ENCODE measurements around the gene LAMP5. TPM values are rescaled to one million over a fixed set of nuclear protein-coding genes. Genes with fewer than 3 reads are reported as not detected.

The LAMP5 gene
- total and polyA plus RNA-seq, 2 of the 13 experiments (the other 11 are each of a cell fraction or from before 2014, with no cell fraction given) = not detected

GRCh38 chr20:9480066-9480465 lies 34.3 kb upstream of the LAMP5 start (continued):
- no peak for TF ChIP-seq ZNF318 (CRISPR knock-in tag; IDR thresholded peaks at IDR 0.05)

GRCh38 chr20:9482180-9482579 lies 32.2 kb upstream of the LAMP5 start:
- ChIA-PET POLR2A (no interaction called here), CTCF (ENCODE audit: low intra/inter-chr PET ratio, low total read pairs) (no interaction called here)
- Histone ChIP-seq H3K4me3 (replicated peaks in 1 of 3; ENCODE audit: insufficient read depth in 1 of 3, low read depth in 2 of 3, low read length in 3 of 3) (no peak overlapping the region), H3K79me2 (ENCODE audit: insufficient read depth, low read length) (no peaks in the 10 kb centered on the region), H3K36me3 (replicated peaks in 1 of 2; ENCODE audit: control insufficient read depth in 1 of 2, insufficient read depth in 2 of 2, low read length in 2 of 2) (no peaks in the 10 kb centered on the region), H3K4me2 (ENCODE audit: low read depth, low read length) (no peak overlapping the region), H4K20me1 (ENCODE audit: insufficient read depth, low read length) (no peaks in the 10 kb centered on the region), H3K4me1 (ENCODE audit: insufficient read depth, low read length) (no peaks in the 10 kb centered on the region), H3K9me3 (ENCODE audit: low read length) (no peaks in the 10 kb centered on the region), H3K27me3 (ENCODE audit: control insufficient read depth in 1 of 2, insufficient read depth in 2 of 2, low read length in 2 of 2) (no peaks in the 10 kb centered on the region), H3K27ac (ENCODE audit: extremely low read length, insufficient read depth, low read length) (no peak overlapping the region), H2AFZ (ENCODE audit: low read length) (no peak overlapping the region), H3K9ac (ENCODE audit: insufficient read depth, low read depth, low read length) (no peak overlapping the region)
- TF ChIP-seq GLMP (CRISPR knock-in tag; IDR thresholded peaks at IDR 0.05; ENCODE audit: borderline replicate concordance) = no peak
- DNase-seq (ENCODE audit: low spot score) = no peak
- 2% methylated on average over 3 of the region's 3 CpGs for WGBS (ENCODE audit: low lambda C conversion rate)
- ATAC-seq = no peak
- in situ Hi-C loops (cut with HindIII; ENCODE audit: extremely low pct_ligation_motif_present, low pct_unique_long_range_greater_than_20kb) (no loop called here), intact Hi-C loops (cut with micrococcal nuclease; ENCODE audit: unreplicated experiment) (no loop called here)
- FAIRE-seq = no peak
- no TSS peak for BruUV-seq (replicated peaks)
